Astrocyte of the cerebellum (primary cell): ENCODE data around the gene OXCT2.

ENCODE experiments used
- DNase-seq: peaks from one replicate; pipeline ENCODE4 v3.0.0-alpha.2; 2011; ENCODE audit warnings: low read depth
- H3K4me3 ChIP-seq: 2 replicates; pipeline ENCODE4 v1.5.1; 2011; ENCODE audit warnings: mild to moderate bottlenecking, low read depth, low read length, moderate library complexity
- CTCF ChIP-seq: IDR thresholded peaks from 2 replicates; pipeline ENCODE4 v1.5.1; 2012; ENCODE audit warnings: low read length, low read depth, moderate library complexity, mild to moderate bottlenecking; ENCODE audit errors: missing control alignments
- in situ Hi-C: cut with HindIII; loops from 2 replicates; pipeline ENCODE4 v1.10.0; 2017; ENCODE audit warnings: low sequenced_read_pairs

Gene OXCT2

DNA sequence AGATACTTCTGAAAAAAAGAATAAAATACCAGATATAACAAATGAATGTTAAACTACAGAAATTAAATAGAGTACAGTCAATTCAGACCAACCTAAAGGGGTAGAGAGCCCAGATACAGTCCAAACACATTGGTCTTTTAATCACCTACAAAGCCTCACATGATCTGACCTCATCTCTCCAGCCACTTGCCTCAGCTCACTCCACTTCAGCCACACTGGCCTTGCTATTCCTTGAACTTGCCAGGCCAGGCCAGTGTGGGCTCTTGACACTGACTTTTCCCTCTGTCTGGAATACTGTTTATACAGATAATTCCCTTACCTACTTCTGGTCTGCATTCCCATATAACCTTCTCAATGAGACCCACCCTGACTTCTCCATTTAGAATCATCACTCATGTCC, 49.5 kb downstream of the OXCT2 start:
- in situ Hi-C loops = no loop called here
- no peak for DNase-seq
- H3K4me3 ChIP-seq = no peak overlapping the region
- TF ChIP-seq CTCF = no peak

DNA sequence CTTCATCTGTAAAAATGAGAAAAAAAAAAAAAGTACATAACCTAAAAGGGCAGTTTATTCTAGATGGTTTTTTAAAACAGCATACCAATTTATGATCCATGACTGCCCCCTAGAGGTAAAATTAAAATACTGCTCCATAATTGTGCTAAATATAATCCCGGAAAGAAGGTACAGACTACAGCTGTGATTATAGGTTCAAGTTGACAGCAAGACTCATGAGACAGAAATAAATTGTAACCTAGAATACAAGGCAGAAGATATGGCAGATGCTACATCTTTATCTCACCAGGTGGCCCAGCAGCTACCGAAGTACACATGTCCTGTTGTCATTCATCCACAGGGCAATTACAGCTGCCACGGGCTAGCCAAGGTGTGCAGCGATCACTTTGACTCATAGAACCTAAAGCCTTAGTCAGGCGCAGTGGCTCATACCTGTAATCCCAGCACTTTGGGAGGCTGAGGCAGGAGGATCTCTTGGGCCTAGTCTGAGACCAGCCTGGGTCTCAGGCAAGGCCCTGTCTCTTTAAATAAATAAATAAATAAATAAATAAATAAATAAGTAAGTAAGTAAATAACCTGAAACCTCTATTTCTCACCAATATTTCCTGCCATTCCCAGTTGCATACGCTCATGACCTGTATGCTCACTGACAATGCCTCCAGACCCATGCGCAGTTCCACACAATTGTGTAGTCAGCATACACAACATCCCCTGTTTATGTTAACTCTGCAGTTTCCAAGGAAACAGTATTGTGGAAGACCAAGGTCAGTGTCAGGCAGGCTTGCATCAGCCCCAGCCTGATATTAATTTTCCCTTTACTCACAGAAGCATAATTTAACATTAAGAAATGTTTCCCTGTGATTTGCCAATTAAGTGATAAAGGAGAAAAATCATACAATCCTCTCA, 50.8 kb downstream of the OXCT2 start:
- in situ Hi-C loops = no loop called here
- no peak overlapping the region for H3K4me3 ChIP-seq
- peak; percentile 57 for DNase-seq
- TF ChIP-seq CTCF = peak; percentile 5
